GM18951 (cell line): ENCODE measurements around the gene TM4SF1.
"Not testable (repeated sequence)": the region's sequence is repeated elsewhere in the genome, so short reads cannot be mapped to it uniquely, and the experiment has no call there.

Source experiments
- POLR2A ChIP-seq: IDR thresholded peaks from 4 replicates; pipeline ENCODE4 v1.6.1; 2011; ENCODE audit warnings: mild to moderate bottlenecking; ENCODE audit not compliant: insufficient read length, insufficient read depth; ENCODE audit errors: extremely low read depth
- in situ Hi-C: fragments of 300-500 bp; cut with MboI; formaldehyde crosslinking; loops from one replicate; pipeline ENCODE4 v1.12.0; 2022; ENCODE audit warnings: low sequenced_read_pairs, mixed read lengths, inconsistent platforms; ENCODE audit not compliant: unreplicated experiment

Gene TM4SF1

GRCh38 chr3:149363053-149363452, 14.4 kb downstream of the TM4SF1 start:
- in situ Hi-C loops, result no loop called here
- no peak for TF ChIP-seq POLR2A

GRCh38 chr3:149362366-149362765, 15.1 kb downstream of the TM4SF1 start:
- in situ Hi-C loops, result no loop called here
- TF ChIP-seq POLR2A, result no peak

GRCh38 chr3:149356630-149357029, 20.8 kb downstream of the TM4SF1 start:
- in situ Hi-C loops, result no loop called here
- no peak for TF ChIP-seq POLR2A

- in situ Hi-C loops, result no loop called here
Observed at GRCh38 chr3:149356044-149356592, 21.3 kb downstream of the TM4SF1 start.

GRCh38 chr3:149353581-149354184, 23.8 kb downstream of the TM4SF1 start:
- TF ChIP-seq POLR2A, result no peak
- in situ Hi-C loops, result no loop called here

More at GRCh38 chr3:149356044-149356592, 21.3 kb downstream of the TM4SF1 start:
- no peak for TF ChIP-seq POLR2A

- in situ Hi-C loops, result no loop called here
- TF ChIP-seq POLR2A, result no peak
Observed at GRCh38 chr3:149352556-149352955, 24.9 kb downstream of the TM4SF1 start.

GRCh38 chr3:149343951-149344350, 33.5 kb downstream of the TM4SF1 start:
- TF ChIP-seq POLR2A, result no peak

GRCh38 chr3:149342413-149343380, 34.8 kb downstream of the TM4SF1 start:
- in situ Hi-C loops, result no loop called here
- TF ChIP-seq POLR2A, result no peak

More at GRCh38 chr3:149343951-149344350, 33.5 kb downstream of the TM4SF1 start:
- in situ Hi-C loops, result no loop called here

GRCh38 chr3:149340310-149340933, 37.0 kb downstream of the TM4SF1 start:
- in situ Hi-C loops, result no loop called here
- TF ChIP-seq POLR2A, result no peak

- TF ChIP-seq POLR2A, result no peak
- in situ Hi-C loops, result no loop called here
Observed at GRCh38 chr3:149339931-149340309, 37.5 kb downstream of the TM4SF1 start.

- in situ Hi-C loops, result not testable (repeated sequence)
Observed at GRCh38 chr3:149337486-149337885, 40.0 kb downstream of the TM4SF1 start.

GRCh38 chr3:149336925-149337324, 40.5 kb downstream of the TM4SF1 start:
- in situ Hi-C loops, result no loop called here
- no peak for TF ChIP-seq POLR2A

GRCh38 chr3:149333176-149333859, 44.1 kb downstream of the TM4SF1 start, which contains the start of gene TM4SF18:
TM4SF18 (minus strand) TSS chr3:149333636; CDS start chr3:149333382, 254 bp downstream.
- in situ Hi-C loops, result no loop called here
- TF ChIP-seq POLR2A, result no peak
